ES-I3 (cell line): ENCODE measurements around the gene PDYN.

Experiments used
- H3K36me3 ChIP-seq: 2 replicates; pipeline ENCODE4 v1.6.1; 2013; ENCODE audit warnings: mild to moderate bottlenecking, low read length, control low read depth, moderate library complexity; ENCODE audit not compliant: insufficient read depth
- H3K4me1 ChIP-seq: 2 replicates; pipeline ENCODE4 v1.6.1; 2013; ENCODE audit warnings: mild to moderate bottlenecking, control low read depth, low read length; ENCODE audit not compliant: insufficient read depth
- H3K9ac ChIP-seq: 2 replicates; pipeline ENCODE4 v1.6.1; 2013; ENCODE audit warnings: low read depth, mild to moderate bottlenecking, low read length, moderate library complexity
- H3K9me3 ChIP-seq: 2 replicates; pipeline ENCODE4 v1.6.1; 2013; ENCODE audit warnings: mild to moderate bottlenecking, low read length, moderate library complexity; ENCODE audit not compliant: control insufficient read depth, insufficient read depth

The PDYN gene

GRCh38 chr20:1938464-1939269, 55.2 kb downstream of the PDYN start:
- Histone ChIP-seq H3K9ac (no peak overlapping the region), H3K36me3 (no peaks in the 10 kb centered on the region), H3K4me1 (no peaks in the 10 kb centered on the region), H3K9me3 (no peaks in the 10 kb centered on the region)

- H3K4me1 ChIP-seq = no peaks in the 10 kb centered on the region
- H3K36me3 ChIP-seq = no peaks in the 10 kb centered on the region
- no peak overlapping the region for H3K9ac ChIP-seq
- no peaks in the 10 kb centered on the region for H3K9me3 ChIP-seq
Measured at GRCh38 chr20:1937316-1937976, 56.4 kb downstream of the PDYN start.

GRCh38 chr20:1935696-1936366, 58.0 kb downstream of the PDYN start:
- H3K36me3 ChIP-seq = no peaks in the 10 kb centered on the region
- no peaks in the 10 kb centered on the region for H3K4me1 ChIP-seq
- no peaks in the 10 kb centered on the region for H3K9me3 ChIP-seq
- H3K9ac ChIP-seq = no peak overlapping the region

GRCh38 chr20:1934721-1935573, 58.9 kb downstream of the PDYN start:
- no peaks in the 10 kb centered on the region for H3K36me3 ChIP-seq
- no peaks in the 10 kb centered on the region for H3K4me1 ChIP-seq
- no peak overlapping the region for H3K9ac ChIP-seq
- no peaks in the 10 kb centered on the region for H3K9me3 ChIP-seq

GRCh38 chr20:1934156-1934555, 59.7 kb downstream of the PDYN start:
- Histone ChIP-seq H3K9ac (no peak overlapping the region), H3K9me3 (no peaks in the 10 kb centered on the region), H3K36me3 (no peaks in the 10 kb centered on the region), H3K4me1 (0 out of 2 replicates have a peak, but pooled peaks cover 7% of the 10 kb centered on the region)

- Histone ChIP-seq H3K9me3 (no peaks in the 10 kb centered on the region), H3K9ac (no peak overlapping the region), H3K36me3 (no peaks in the 10 kb centered on the region), H3K4me1 (0 out of 2 replicates have a peak, but pooled peaks cover 7% of the 10 kb centered on the region)
Measured at GRCh38 chr20:1933465-1933870, 60.4 kb downstream of the PDYN start.

GRCh38 chr20:1932971-1933370, 60.9 kb downstream of the PDYN start:
- no peaks in the 10 kb centered on the region for H3K9me3 ChIP-seq
- no peaks in the 10 kb centered on the region for H3K36me3 ChIP-seq
- H3K4me1 ChIP-seq = 0 out of 2 replicates have a peak, but pooled peaks cover 8% of the 10 kb centered on the region
- no peak overlapping the region for H3K9ac ChIP-seq

GRCh38 chr20:1931830-1932229, 62.0 kb downstream of the PDYN start:
- H3K4me1 ChIP-seq = peaks cover 15% of the 10 kb centered on the region; the same call in 1 of the 2 replicates
- no peak overlapping the region for H3K9ac ChIP-seq
- no peaks in the 10 kb centered on the region for H3K9me3 ChIP-seq
- no peaks in the 10 kb centered on the region; the same call in 1 of the 2 replicates for H3K36me3 ChIP-seq

- no peak overlapping the region for H3K9ac ChIP-seq
- no peaks in the 10 kb centered on the region; the same call in 1 of the 2 replicates for H3K36me3 ChIP-seq
- no peaks in the 10 kb centered on the region for H3K9me3 ChIP-seq
- H3K4me1 ChIP-seq = peaks cover 15% of the 10 kb centered on the region; the same call in 1 of the 2 replicates
Measured at GRCh38 chr20:1930165-1930564, 63.7 kb downstream of the PDYN start.

- H3K9me3 ChIP-seq = no peaks in the 10 kb centered on the region
- H3K4me1 ChIP-seq = peaks cover 15% of the 10 kb centered on the region; the same call in 1 of the 2 replicates
- no peak overlapping the region for H3K9ac ChIP-seq
- H3K36me3 ChIP-seq = no peaks in the 10 kb centered on the region; the same call in 1 of the 2 replicates
Measured at GRCh38 chr20:1929460-1929859, 64.4 kb downstream of the PDYN start.

GRCh38 chr20:1928782-1929181, 65.1 kb downstream of the PDYN start:
- Histone ChIP-seq H3K4me1 (peaks cover 15% of the 10 kb centered on the region; the same call in 1 of the 2 replicates), H3K9ac (no peak overlapping the region), H3K36me3 (no peaks in the 10 kb centered on the region; the same call in 1 of the 2 replicates), H3K9me3 (no peaks in the 10 kb centered on the region)
